Smooth muscle cell of trachea (primary cell): ENCODE measurements around the gene CNTN5. TPM values are rescaled to one million over a fixed set of nuclear protein-coding genes. Genes with fewer than 3 reads are reported as not detected.

ENCODE experiments used
- total RNA-seq: library from RNA; depleted of rRNA; stranded (reverse); fragments of >200 nt; gene quantifications from 2 replicates; pipeline ENCODE4 v1.2.1, GENCODE V29; 2014

The CNTN5 gene
- total RNA-seq = not detected in 2 replicates

GRCh38 chr11:99020352-99021225 lies at the start of gene CNTN5:
CNTN5 (plus strand) TSS chr11:99020949.

